GM18907 (cell line): ENCODE data around the gene NECTIN1.

Experiments
- ATAC-seq: cut with Tn5 transposase; IDR thresholded peaks from one replicate; pipeline ENCODE4 v1.9.1; 2021; ENCODE audit warnings: mild to moderate bottlenecking, moderate library complexity; ENCODE audit not compliant: unreplicated experiment

NECTIN1 gene

GRCh38 chr11:119756169-119756865 is 27.3 kb upstream of the NECTIN1 start:
- no peak for ATAC-seq

DNA sequence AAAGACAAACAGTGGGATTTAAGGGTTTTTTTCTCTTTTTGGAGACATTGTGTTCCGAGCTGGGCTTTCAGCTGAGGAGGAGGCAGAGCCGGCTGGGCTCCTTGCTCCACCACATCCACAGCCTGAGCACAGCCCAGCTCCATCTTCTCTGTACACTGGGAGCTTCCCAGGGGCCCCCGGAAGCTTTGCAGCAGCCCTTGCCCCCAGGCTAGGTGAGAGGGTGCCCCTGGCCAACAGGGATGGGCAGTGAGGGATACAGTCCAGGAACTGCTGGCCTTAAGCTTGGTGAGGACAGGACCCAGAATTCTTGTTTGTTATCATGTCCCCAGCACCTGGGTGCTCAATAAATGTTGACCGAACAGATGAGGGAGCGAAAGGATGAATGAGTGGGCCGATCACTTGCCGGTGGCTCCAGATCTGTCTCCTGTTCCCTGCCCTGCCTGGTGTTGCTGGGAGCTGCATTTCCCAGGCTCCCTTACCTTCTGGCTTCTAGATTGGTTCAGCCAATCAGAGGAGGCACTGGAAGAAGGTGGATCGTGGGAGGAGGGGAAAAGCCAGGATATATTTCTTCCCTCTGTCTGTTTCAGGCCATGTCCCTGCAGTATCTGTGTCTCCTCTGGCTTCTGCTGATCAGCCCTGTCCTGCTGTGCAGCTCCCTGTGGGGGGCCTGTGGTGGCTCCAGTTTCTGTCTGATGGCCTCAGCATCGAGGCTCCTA is 26.5 kb upstream of the NECTIN1 start:
- ATAC-seq: no peak

- ATAC-seq: no peak
Measured at GRCh38 chr11:119754656-119755355, 25.8 kb upstream of the NECTIN1 start.

- ATAC-seq: no peak
Measured at GRCh38 chr11:119754199-119754598, 25.2 kb upstream of the NECTIN1 start.

DNA sequence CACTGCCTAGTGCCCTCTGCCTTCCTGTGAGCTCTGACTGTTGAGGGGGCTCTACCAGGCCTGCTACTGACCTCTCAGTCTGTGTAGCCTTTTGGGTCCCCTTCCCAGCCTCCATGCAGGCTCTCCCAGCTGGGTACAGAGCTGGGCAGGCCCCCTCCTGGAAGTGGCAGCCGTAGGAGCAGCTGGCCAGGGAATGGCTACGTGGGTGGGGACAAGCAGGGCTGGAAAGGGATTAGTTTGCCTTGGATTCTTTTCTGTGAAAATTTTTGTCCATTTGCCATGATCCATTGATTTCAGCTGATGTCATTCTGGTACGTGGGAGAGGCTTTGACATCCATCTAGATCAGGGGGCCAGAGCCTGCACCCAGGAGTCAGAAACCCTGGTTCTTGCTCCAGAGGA is 23.9 kb upstream of the NECTIN1 start:
- ATAC-seq: no peak

DNA sequence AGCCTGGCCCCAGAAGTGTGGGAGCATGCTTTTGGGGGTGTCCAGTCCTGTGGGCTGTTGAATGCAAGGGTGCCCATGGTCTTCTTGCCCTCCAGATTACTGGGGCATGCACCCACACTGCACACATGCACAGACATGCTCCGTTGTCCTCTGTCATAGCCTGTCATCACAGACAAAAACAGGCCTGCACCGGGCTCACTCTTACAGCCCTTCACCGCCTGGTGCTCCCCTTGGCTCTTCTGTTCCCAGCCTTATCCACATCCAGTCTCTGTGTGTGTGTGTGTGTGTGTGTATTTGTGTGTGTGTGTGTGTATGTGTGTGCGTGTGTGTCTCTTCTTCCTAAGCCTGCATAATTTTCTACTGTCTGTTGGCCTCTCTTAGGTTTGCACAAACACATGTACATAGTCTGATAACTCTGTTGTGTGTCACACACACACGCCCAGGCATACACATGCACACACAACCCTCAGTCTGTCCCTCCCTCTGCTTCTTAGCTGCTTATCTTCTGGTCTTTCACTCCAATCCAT is 23.4 kb upstream of the NECTIN1 start:
- ATAC-seq: peak; percentile 34

DNA sequence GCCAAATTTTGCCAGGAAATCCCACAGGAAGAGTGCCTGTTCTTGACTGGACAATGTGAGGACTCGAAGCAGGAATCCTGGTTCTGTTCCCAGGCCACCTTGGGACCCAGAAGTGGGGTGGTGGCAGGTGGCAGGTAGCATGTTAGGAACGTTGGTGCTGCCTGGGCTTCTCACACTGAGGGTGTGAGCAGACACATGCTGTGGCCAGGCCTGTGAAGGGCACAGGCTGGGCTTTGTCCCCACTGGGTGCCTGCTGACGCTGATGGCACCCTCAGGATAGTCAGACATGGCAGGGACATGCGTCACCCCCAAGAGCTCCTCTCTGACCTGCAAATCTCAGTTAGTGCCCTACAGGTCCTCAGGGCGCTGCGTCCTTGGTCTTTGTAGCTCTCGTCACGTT is 21.1 kb upstream of the NECTIN1 start:
- no peak for ATAC-seq

- ATAC-seq: no peak
Measured at GRCh38 chr11:119749006-119749565, 20.1 kb upstream of the NECTIN1 start.

- ATAC-seq: no peak
Measured at GRCh38 chr11:119747868-119748660, 19.1 kb upstream of the NECTIN1 start.

GRCh38 chr11:119745776-119746535 is 17.0 kb upstream of the NECTIN1 start:
- ATAC-seq: no peak

DNA sequence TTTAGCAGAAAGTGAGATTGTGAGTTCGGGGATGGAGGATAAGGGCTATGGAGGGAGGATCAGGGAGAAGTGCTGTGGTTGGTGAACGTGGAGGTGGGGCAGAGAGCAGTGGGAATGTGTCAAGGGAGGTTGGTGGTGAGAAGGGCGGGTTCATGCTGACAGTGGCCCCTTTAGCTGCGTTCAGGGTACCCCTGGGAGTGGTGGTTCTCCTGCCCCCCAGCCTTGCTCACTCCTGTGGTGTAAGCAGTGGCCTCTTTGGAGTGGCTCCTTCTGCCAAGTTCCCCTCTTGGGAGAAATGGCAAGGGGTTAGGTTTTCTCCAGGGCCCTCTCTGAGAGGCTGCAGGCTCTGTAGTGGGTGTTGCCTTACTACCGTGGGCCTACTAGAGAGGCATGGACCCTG is 16.1 kb upstream of the NECTIN1 start:
- no peak for ATAC-seq

- ATAC-seq: no peak
Measured at GRCh38 chr11:119744577-119744976, 15.6 kb upstream of the NECTIN1 start.

DNA sequence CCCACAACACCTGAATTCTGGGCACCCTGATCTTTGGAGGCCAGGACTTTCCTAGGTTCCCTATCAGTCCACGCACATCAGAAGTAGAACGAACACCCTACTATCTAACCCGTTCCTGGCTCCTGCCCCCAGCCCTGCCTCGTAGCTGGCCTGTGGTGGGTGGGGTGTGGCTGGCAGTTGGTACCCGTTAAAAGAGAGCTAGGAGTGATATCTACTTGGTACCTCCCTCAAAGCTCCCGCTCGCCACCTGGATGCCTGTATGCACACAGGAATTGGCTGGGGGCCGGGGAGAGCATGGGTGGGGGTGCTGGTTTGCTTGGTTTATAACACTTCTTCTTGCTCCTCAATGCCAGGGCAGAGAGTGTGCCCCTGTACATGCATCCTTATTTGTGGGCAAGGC is 14.0 kb upstream of the NECTIN1 start:
- no peak for ATAC-seq

- no peak for ATAC-seq
Measured at GRCh38 chr11:119742263-119742861, 13.4 kb upstream of the NECTIN1 start.

DNA sequence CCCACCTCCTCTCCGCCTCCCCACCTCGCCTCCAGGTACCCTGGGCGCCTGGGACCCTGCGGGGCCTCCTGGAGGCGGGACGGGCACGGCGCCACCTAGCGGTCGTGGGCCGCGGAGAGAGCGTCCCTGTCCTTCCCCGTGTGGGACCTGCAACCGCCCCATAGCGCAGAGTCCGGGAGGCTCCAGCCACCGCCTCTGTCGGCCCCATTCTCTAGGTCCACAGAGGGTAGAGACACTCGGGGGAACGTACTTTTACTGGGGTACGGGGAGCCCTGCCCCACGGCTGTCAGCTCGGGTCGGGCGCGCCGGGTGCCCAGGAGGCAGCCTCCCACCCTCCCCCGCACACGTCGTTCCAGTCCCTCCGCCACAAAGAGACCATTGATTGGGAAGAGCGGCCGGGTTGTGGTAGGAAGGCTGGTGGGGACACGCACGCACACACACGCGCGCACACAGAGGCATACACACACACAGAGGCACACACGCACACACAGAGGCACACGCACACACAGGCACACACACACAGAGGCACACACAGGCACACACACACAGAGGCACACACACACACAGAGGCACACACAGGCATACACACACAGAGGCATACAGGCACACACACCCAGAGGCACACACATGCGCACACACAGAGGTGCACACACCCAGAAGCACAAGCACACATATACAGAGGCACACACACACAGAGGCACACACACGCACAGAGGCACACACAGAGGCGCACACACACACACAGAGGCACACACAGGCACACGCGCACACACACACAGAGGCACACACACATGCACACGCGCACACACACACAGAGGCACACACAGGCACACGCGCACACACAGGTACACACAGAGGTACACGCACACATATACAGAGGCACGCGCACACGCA is 12.6 kb upstream of the NECTIN1 start:
- ATAC-seq: no peak

GRCh38 chr11:119739975-119740374 is 11.0 kb upstream of the NECTIN1 start:
- ATAC-seq: no peak

- no peak for ATAC-seq
Measured at GRCh38 chr11:119739021-119739703, 10.2 kb upstream of the NECTIN1 start.

DNA sequence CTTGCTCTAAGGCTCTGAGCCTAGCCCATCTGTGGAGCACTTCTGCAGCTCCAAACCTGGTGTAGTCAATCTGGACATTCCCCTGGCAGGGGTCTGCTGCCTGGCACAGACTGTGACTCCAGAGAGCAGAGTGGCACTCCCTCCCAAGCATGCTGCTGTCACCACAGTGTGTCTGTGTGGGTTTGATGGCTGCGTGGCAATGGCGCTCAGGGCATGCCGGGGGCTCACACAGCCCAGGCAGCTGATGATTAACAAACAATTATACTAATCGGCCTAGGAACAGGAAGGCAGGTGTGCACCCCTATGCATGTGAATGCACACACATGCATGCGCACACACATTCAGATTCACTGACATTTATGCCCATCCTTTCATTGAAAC is 9.0 kb upstream of the NECTIN1 start:
- ATAC-seq: no peak
